RWPE1 (cell line): Measurements from ENCODE around the gene NEAT1.

ENCODE experiments used
- CTCF ChIA-PET: fragments of 350-600 bp; sonication (Branson Sonifier 250); formaldehyde crosslinking; extraction: SDS; loops from one replicate; lab custom pipeline; 2021; lab: Yijun Ruan, JAX
- POLR2A ChIA-PET: fragments of 400-600 bp; formaldehyde crosslinking; extraction: SDS; loops from one replicate; lab custom pipeline; 2020; ENCODE audit warnings: antibody characterized with exemption; ENCODE audit not compliant: low non-redundant PET; lab: Yijun Ruan, JAX
- DNase-seq: peaks from one replicate; pipeline ENCODE4 v3.0.0; 2012; ENCODE audit warnings: low spot score
- H3K27ac ChIP-seq: fragments of 450-650 bp; 2 replicates; pipeline ENCODE4 v1.5.1; 2017
- CTCF ChIP-seq: fragments of 450-650 bp; conservative IDR thresholded peaks from 2 replicates; pipeline ENCODE4 v1.5.1; 2017; ENCODE audit warnings: low read depth, mild to moderate bottlenecking

The NEAT1 gene

GRCh38 chr11:65388731-65389130, 33.9 kb upstream of the NEAT1 start:
- ChIA-PET POLR2A (no interaction called here), CTCF (interaction anchor here (0.6 to 0.9 kb wide), 3 partner anchors 27 to 31 kb away, joined by 3 to 5 read pairs (median 3); no protein-coding TSS in a partner anchor)
- no peak for DNase-seq
- H3K27ac ChIP-seq = peak overlapping the region; percentile 100
- TF ChIP-seq CTCF = no peak

DNA sequence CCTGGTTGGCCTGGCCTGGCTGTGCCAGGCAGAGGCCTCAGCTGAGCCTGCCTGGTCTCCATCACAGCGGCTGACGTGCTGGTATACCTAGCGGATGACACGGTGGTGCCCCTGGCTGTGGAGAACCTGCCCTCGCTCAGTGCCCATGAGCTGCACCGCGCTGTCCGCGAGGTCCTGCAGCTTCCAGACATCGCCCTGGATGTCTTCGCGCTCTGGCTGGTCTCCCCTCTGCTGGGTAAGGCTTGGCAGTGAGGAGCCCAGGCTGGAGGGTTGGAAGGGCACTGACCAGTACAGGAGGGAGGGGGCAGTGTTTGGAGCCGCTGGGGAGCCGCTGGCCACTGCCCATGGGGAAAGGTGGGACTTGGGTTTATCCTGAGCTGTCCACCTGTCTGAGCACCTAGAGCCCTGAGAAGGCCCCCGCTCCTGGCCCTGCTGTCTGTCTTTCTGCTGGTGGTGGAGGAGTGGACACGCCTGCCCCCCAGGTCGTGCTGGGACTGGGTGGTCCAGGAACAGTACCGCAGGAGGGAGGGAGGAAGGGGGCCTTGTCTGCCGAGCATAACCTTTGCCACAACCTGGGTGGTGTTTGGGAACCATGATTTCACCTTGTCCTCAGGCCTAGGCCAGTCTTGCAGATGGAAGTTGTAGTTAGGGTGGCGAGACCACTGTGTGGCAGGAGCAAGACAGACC, 33.2 kb upstream of the NEAT1 start:
- no peak for TF ChIP-seq CTCF
- H3K27ac ChIP-seq = peak overlapping the region; percentile 100
- CTCF ChIA-PET = interaction anchor here (0.6 to 2.8 kb wide), 2 partner anchors 27 to 28 kb away, joined by 3 to 13 read pairs; no protein-coding TSS in a partner anchor
- no peak for DNase-seq
- POLR2A ChIA-PET = no interaction called here

GRCh38 chr11:65390099-65390941, 32.3 kb upstream of the NEAT1 start:
- ChIA-PET POLR2A (interaction anchor here (0.6 kb wide), 1 partner anchor 93 kb away, joined by 3 read pairs; no protein-coding TSS in a partner anchor), CTCF (interaction anchor here (0.7 to 2.8 kb wide), 2 partner anchors 26 to 236 kb away, joined by 3 to 13 read pairs; no protein-coding TSS in a partner anchor)
- no peak for TF ChIP-seq CTCF
- peak overlapping the region; percentile 100 for H3K27ac ChIP-seq
- no peak for DNase-seq

DNA sequence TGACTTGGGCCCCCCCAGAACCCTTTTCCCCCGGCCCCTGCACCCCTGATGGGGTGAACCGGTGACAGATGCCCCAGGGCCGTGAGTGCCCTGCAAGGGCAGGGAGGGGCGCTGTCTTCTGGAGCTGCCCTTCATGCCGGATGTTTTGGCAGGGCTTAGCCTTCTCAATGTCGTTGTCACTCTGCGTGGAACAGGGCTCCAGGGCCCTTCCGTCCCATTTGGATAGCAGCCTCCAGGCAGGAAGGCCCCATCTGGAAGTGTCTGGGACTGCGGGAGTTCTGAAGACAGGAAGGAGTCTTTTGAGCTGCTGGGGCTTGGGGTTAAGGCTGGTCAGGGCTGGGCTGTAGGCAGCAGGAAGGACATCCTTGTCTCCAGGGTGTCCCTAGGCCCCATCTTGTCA, 31.6 kb upstream of the NEAT1 start:
- no peak for DNase-seq
- POLR2A ChIA-PET = no interaction called here
- CTCF ChIA-PET = interaction anchor here (0.5 to 2.8 kb wide), 3 partner anchors 17 to 801 kb away, joined by 3 to 13 read pairs (median 3); no protein-coding TSS in a partner anchor
- H3K27ac ChIP-seq = peak overlapping the region; percentile 100
- no peak for TF ChIP-seq CTCF

DNA sequence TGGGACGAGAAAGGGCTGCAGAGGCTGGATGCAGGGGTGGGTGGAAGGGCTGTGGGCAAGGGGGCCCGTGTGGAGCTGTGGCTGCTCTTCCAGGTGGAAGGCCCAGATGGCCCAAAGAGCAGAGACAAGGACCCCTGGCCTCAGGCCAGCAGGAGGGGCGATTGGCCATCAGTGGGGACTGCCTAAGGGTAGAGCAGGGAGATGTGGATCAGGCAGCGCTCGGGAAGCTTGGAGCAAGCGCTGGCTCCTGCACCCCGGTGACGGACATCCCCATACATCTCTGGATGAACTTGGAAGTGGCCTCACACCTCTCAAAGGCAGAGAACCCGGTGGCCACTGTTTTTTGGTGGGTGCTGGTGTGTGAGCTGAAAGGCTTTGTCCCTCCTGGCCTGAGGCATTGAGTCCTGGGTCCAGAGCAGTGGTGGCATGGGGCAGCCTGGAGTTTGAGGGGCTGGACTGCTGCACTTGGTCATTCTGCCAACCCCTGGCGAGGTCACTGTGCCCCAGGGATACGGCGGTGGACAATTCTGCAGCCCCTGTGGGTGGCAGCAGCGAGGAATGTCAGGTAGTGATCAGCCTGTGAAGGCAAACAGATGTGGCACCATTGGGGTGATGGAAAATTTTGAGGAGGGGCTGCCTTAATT, 30.3 kb upstream of the NEAT1 start:
- no peak for TF ChIP-seq CTCF
- ChIA-PET POLR2A (no interaction called here), CTCF (interaction anchor here (2.8 kb wide), 1 partner anchor 24 kb away, joined by 13 read pairs; no protein-coding TSS in a partner anchor)
- peak overlapping the region; percentile 100 for H3K27ac ChIP-seq
- DNase-seq = no peak

- CTCF ChIA-PET = no interaction called here
- TF ChIP-seq CTCF = no peak
- peak overlapping the region; percentile 100 for H3K27ac ChIP-seq
- POLR2A ChIA-PET = no interaction called here
- DNase-seq = no peak
Measured at GRCh38 chr11:65392899-65393298, 29.7 kb upstream of the NEAT1 start.
